Osteoblast (primary cell): ENCODE data around the gene PKIG. TPM values are rescaled to one million over a fixed set of nuclear protein-coding genes. Genes with fewer than 3 reads are reported as not detected.

Experiments
- DNase-seq: peaks from one replicate; pipeline ENCODE4 v3.0.0; 2011; ENCODE audit warnings: low spot score, mixed read lengths; ENCODE audit not compliant: insufficient read length; ENCODE audit errors: missing footprints
- H2AFZ ChIP-seq: 2 replicates; pipeline ENCODE4 v1.6.0; 2011; ENCODE audit warnings: mild to moderate bottlenecking, low read length
- H3K27ac ChIP-seq: 2 replicates; pipeline ENCODE4 v1.5.1; 2011; ENCODE audit warnings: mild to moderate bottlenecking, low read depth, low read length, moderate library complexity
- H3K27me3 ChIP-seq: 2 replicates; pipeline ENCODE4 v1.6.0; 2012; ENCODE audit warnings: mild to moderate bottlenecking, control low read depth, inconsistent platforms, low read length, moderate library complexity; ENCODE audit not compliant: insufficient read depth
- H3K36me3 ChIP-seq: 2 replicates; pipeline ENCODE4 v1.5.1; 2011; ENCODE audit warnings: mild to moderate bottlenecking, low read length, control low read depth, moderate library complexity; ENCODE audit not compliant: insufficient read depth
- H3K4me1 ChIP-seq: 2 replicates; pipeline ENCODE4 v1.5.1; 2011; ENCODE audit warnings: mild to moderate bottlenecking, low read length, control low read depth, moderate library complexity; ENCODE audit not compliant: insufficient read depth
- H3K4me2 ChIP-seq: 2 replicates; pipeline ENCODE4 v1.6.0; 2011; ENCODE audit warnings: mild to moderate bottlenecking, low read length; ENCODE audit not compliant: insufficient read depth
- H3K4me3 ChIP-seq: fragments of 200-600 bp; sonication (generic); 3 replicates; pipeline ENCODE4 v1.5.1; 2012; ENCODE audit warnings: mild to moderate bottlenecking, low read length, inconsistent platforms; ENCODE audit not compliant: insufficient read depth
- H3K79me2 ChIP-seq: 2 replicates; pipeline ENCODE4 v1.6.0; 2012; ENCODE audit warnings: mild to moderate bottlenecking, low read length, control low read depth, inconsistent platforms; ENCODE audit not compliant: insufficient read depth
- H3K9me3 ChIP-seq: 2 replicates; pipeline ENCODE4 v1.5.1; 2011; ENCODE audit warnings: low read depth, low read length, control low read depth
- H4K20me1 ChIP-seq: 2 replicates; pipeline ENCODE4 v1.6.0; 2012; ENCODE audit warnings: mild to moderate bottlenecking, low read length, control low read depth; ENCODE audit not compliant: insufficient read depth
- CTCF ChIP-seq: IDR thresholded peaks from 2 replicates; pipeline ENCODE4 v1.5.1; 2011; ENCODE audit warnings: mild to moderate bottlenecking, low read depth, low read length, moderate library complexity; ENCODE audit errors: extremely low read depth
- total RNA-seq: library from RNA; depleted of rRNA; stranded (reverse); fragments of >200 nt; gene quantifications from 2 replicates; pipeline ENCODE4 v1.2.3, GENCODE V29; 2012

PKIG gene
- total RNA-seq, 1 donor = 107 TPM

DNA sequence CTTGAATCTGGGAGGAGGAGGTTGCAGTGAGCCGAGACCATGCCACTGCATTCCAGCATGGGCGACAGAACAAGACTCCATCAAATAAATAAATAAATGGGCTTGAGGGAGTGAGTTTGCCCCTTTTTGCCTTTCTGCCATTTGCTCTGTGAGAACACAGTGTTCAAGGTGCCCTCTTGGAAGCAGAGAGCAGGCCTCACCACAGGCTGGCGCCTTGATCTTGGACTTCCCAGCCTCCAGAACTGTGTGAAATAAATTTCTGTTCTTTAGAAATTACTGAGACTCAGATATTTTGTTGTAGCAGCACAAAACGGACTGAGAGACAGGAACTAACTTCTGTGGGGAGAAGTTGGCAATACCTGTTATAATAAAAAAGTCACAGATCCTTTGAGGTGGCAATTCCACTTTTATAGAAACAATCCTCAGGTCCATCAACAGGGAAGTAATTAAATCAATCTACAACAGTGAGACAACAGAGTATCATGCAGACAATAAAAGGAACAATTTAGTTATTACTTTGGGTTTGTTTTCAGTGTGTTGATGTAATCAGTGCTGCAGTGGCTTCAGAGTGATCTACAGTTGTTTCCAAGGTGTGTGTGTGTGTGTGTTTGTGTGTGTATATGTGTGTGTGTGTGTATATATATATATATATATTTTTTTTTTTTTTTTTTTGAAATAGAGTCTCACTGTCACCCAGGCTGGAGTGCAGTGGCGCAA, 24.5 kb downstream of the PKIG start:
- peaks cover 21% of the 10 kb centered on the region for H3K4me1 ChIP-seq
- H3K27me3 ChIP-seq = no peaks in the 10 kb centered on the region
- H2AFZ ChIP-seq = no peak overlapping the region
- no peak overlapping the region for H3K27ac ChIP-seq
- H3K36me3 ChIP-seq = no peaks in the 10 kb centered on the region
- H4K20me1 ChIP-seq = peaks cover 6% of the 10 kb centered on the region
- no peak for TF ChIP-seq CTCF
- no peak overlapping the region for H3K4me3 ChIP-seq
- DNase-seq = no peak
- H3K79me2 ChIP-seq = peaks cover 18% of the 10 kb centered on the region
- H3K4me2 ChIP-seq = no peak overlapping the region
- no peaks in the 10 kb centered on the region for H3K9me3 ChIP-seq

DNA sequence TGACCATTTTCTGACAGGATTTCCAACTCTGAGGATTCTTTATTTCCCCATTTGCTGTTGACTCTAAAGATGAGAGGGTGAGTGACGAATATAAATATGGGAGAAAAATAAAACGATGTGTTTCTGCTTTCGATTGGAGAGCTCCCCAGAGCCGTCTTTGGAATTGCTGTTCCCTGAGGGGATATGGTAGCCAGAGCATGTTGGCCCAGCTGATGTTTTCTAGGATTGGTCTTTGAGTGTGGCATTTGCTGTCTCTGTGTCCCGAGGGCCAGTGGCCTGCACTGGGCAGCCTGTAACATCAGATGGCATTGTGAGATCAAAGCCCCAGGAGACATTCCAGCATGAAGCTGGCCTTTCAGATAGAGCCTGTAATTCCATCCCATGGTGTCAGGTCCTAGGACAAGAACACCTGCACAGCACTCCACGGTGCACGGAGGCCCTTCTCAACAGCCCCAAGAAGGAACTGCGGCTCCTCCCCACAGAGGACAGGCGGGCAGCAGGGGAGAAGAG, 26.7 kb downstream of the PKIG start:
- Histone ChIP-seq H3K79me2 (peaks cover 15% of the 10 kb centered on the region), H3K9me3 (no peaks in the 10 kb centered on the region), H3K4me1 (peaks cover 15% of the 10 kb centered on the region), H3K36me3 (peaks cover 2% of the 10 kb centered on the region), H2AFZ (no peak overlapping the region), H3K27ac (peak overlapping the region; percentile 64), H4K20me1 (peaks cover 1% of the 10 kb centered on the region), H3K27me3 (no peaks in the 10 kb centered on the region), H3K4me3 (no peak overlapping the region), H3K4me2 (peak overlapping the region; percentile 70)
- DNase-seq = peak; percentile 75
- TF ChIP-seq CTCF = no peak

GRCh38 chr20:44609516-44610312, 27.3 kb downstream of the PKIG start:
- H3K4me1 ChIP-seq = peaks cover 9% of the 10 kb centered on the region
- H3K4me3 ChIP-seq = peak overlapping the region; percentile 28
- H4K20me1 ChIP-seq = peaks cover 6% of the 10 kb centered on the region
- peak overlapping the region; percentile 40 for H2AFZ ChIP-seq
- H3K36me3 ChIP-seq = peaks cover 8% of the 10 kb centered on the region
- peak overlapping the region; percentile 64 for H3K27ac ChIP-seq
- H3K9me3 ChIP-seq = no peaks in the 10 kb centered on the region
- H3K4me2 ChIP-seq = peak overlapping the region; percentile 70
- H3K27me3 ChIP-seq = no peaks in the 10 kb centered on the region
- TF ChIP-seq CTCF = peak; percentile 99
- DNase-seq = peak; percentile 96
- peaks cover 11% of the 10 kb centered on the region for H3K79me2 ChIP-seq

GRCh38 chr20:44610313-44610962, 28.1 kb downstream of the PKIG start:
- H3K4me1 ChIP-seq = peaks cover 9% of the 10 kb centered on the region
- no peaks in the 10 kb centered on the region for H3K9me3 ChIP-seq
- no peak overlapping the region for H3K4me2 ChIP-seq
- no peak overlapping the region for H3K27ac ChIP-seq
- H3K27me3 ChIP-seq = no peaks in the 10 kb centered on the region
- DNase-seq = no peak
- H3K36me3 ChIP-seq = peaks cover 14% of the 10 kb centered on the region
- no peak overlapping the region for H3K4me3 ChIP-seq
- no peak overlapping the region for H2AFZ ChIP-seq
- no peak for TF ChIP-seq CTCF
- peaks cover 6% of the 10 kb centered on the region for H4K20me1 ChIP-seq
- H3K79me2 ChIP-seq = peaks cover 11% of the 10 kb centered on the region
